Body of pancreas (tissue), 4 donors: Measurements from ENCODE around the gene CCL4L2. TPM values are rescaled to one million over a fixed set of nuclear protein-coding genes. Genes with fewer than 3 reads are reported as not detected.
"Not testable (repeated sequence)": the region's sequence is repeated elsewhere in the genome, so short reads cannot be mapped to it uniquely, and the experiment has no call there.

Source experiments
- ATAC-seq: fragments of 150-250 bp; one replicate; pipeline ENCODE4 v1.9.1; 2016
- DNase-seq, 4 donors: peaks; one replicate each; pipeline ENCODE4 v3.0.0-alpha.2; 2019
- H3K27ac ChIP-seq, 4 donors: fragments of 200-600 bp; sonication (generic); 1 replicate in 3 of 4; 2 replicates in 1 of 4; pipeline versions ENCODE4 v1.5.1 to v1.6.1; 2016 to 2019; ENCODE audit warnings: mild to moderate bottlenecking in 1 of 4, mixed read lengths in 1 of 4, moderate library complexity in 1 of 4
- H3K27me3 ChIP-seq, 2 donors: fragments of 200-600 bp; sonication (generic); one replicate each; pipeline ENCODE4 v1.6.0; 2016; ENCODE audit warnings: mild to moderate bottlenecking in 1 of 2
- H3K36me3 ChIP-seq, 2 donors: fragments of 200-600 bp; sonication (generic); replicated peaks in 1 of 2; 2 replicates each; pipeline ENCODE4 v1.5.1; 2016; ENCODE audit warnings: low read depth in 2 of 2; ENCODE audit not compliant: insufficient read depth in 1 of 2
- H3K4me1 ChIP-seq: fragments of 200-600 bp; sonication (generic); one replicate; pipeline ENCODE4 v1.6.0; 2016
- H3K4me3 ChIP-seq, 2 donors: fragments of 200-600 bp; sonication (generic); 1 replicate in 1 of 2; 2 replicates in 1 of 2; pipeline ENCODE4 v1.5.1; 2016 to 2019
- H3K9me3 ChIP-seq, 3 donors: fragments of 200-600 bp; sonication (generic); 1 replicate in 2 of 3; 2 replicates in 1 of 3; pipeline ENCODE4 v1.5.1; 2016
- POLR2A ChIP-seq, 3 donors: fragments of 450-650 bp; IDR thresholded peaks; one replicate each; pipeline ENCODE4 v1.6.1; 2016; ENCODE audit warnings: antibody characterized with exemption in 3 of 3, mild to moderate bottlenecking in 2 of 3
- WGBS, 2 donors: methylation state at CpG; one replicate each; pipeline ENCODE4 v1.1.5; 2017; 5-methylcytosine and 5-hydroxymethylcytosine counted together
- intact Hi-C: fragments of 100-400 bp; cut with DNase I; formaldehyde crosslinking; loops from one replicate; pipeline ENCODE4 v1.15.1; 2023
- total RNA-seq, 2 donors: library from RNA; depleted of rRNA; stranded (reverse); fragments of >200 nt; gene quantifications; one replicate each; pipeline ENCODE4 v1.1.0, GENCODE V29; 2016
- TF ChIP-seq, protein P1 (sequence below), 7 experiments: fragments of 450-650 bp in 4 of 7; fragments of 200-600 bp in 3 of 7; sonication (generic) in 3 of 7; IDR thresholded peaks; one replicate each; pipeline ENCODE4 v1.5.1; 2016 to 2019; ENCODE audit warnings: antibody characterized with exemption in 7 of 7

Gene CCL4L2
- total RNA-seq, 2 donors from 2014 or later: not detected

DNA sequence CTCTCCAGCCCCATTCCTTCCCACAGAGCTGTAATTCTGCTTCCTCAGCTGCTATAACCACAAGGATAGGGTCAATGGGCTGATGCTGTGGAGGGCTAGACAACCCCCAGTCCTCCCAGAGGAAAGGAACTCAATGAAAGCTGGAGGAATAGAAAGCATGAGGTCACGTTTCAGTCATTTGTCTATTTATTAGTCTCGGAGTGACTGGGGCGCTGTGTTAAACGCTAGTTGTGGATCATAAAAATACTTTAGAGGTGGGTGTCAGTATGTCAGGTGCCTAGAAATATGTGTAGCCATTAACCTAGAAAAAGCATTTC, 13.5 kb upstream of the CCL4L2 start:
- DNase-seq: no peak

DNA sequence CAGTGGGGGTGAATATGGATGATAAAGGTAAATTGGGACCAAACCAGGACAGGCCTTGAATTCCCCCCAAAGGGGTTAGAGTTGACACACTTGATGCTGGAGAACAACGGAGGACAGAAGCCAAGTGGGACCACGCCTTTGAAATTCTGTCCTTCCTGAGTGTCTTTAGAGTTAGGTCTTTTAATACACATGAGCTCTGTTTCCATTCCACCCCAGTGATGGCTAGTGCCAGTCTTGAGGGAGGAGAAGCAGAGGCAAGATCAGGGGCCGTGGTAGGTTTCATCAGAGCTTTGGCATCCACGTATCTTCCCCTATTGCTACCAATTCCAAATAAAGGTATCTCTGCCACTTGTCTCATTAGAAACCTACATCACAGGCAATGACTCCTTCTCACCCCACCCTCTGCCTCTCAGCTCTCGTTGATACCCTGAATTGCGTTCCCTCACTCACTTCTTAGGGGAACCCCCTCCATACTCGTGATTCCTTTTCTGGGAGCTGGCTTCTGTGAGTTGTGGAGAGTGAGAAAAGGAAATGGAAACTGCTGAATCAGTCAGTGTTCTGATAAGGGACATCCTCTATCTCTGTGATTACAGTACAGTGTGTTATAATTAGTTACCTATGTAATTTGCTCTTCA, 11.9 kb upstream of the CCL4L2 start:
- H3K4me1 ChIP-seq: no peaks in the 10 kb centered on the region
- intact Hi-C loops: no loop called here
- WGBS, 2 donors: 54 to 64% methylated on average over 7 of the region's 7 CpGs
- no peak overlapping the region for H3K4me3 ChIP-seq
- DNase-seq: no peak
- no peak overlapping the region for H3K27ac ChIP-seq
- ATAC-seq: no peak
- no peak for TF ChIP-seq POLR2A (IDR thresholded peaks at IDR 0.05)
- TF ChIP-seq, protein P1, sequence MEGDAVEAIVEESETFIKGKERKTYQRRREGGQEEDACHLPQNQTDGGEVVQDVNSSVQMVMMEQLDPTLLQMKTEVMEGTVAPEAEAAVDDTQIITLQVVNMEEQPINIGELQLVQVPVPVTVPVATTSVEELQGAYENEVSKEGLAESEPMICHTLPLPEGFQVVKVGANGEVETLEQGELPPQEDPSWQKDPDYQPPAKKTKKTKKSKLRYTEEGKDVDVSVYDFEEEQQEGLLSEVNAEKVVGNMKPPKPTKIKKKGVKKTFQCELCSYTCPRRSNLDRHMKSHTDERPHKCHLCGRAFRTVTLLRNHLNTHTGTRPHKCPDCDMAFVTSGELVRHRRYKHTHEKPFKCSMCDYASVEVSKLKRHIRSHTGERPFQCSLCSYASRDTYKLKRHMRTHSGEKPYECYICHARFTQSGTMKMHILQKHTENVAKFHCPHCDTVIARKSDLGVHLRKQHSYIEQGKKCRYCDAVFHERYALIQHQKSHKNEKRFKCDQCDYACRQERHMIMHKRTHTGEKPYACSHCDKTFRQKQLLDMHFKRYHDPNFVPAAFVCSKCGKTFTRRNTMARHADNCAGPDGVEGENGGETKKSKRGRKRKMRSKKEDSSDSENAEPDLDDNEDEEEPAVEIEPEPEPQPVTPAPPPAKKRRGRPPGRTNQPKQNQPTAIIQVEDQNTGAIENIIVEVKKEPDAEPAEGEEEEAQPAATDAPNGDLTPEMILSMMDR (IDR thresholded peaks at IDR 0.05): no peak
- H3K9me3 ChIP-seq: no peaks in the 10 kb centered on the region
- no peaks in the 10 kb centered on the region for H3K36me3 ChIP-seq
- no peaks in the 10 kb centered on the region for H3K27me3 ChIP-seq

More for the DNA sequence above, 13.5 kb upstream of the CCL4L2 start:
- Histone ChIP-seq H3K4me3 (no peak overlapping the region), H3K27me3 (no peaks in the 10 kb centered on the region), H3K27ac (no peak overlapping the region), H3K4me1 (no peaks in the 10 kb centered on the region), H3K36me3 (no peaks in the 10 kb centered on the region), H3K9me3 (no peaks in the 10 kb centered on the region)
- intact Hi-C loops: no loop called here
- TF ChIP-seq POLR2A (IDR thresholded peaks at IDR 0.05): no peak
- TF ChIP-seq, protein P1 (IDR thresholded peaks at IDR 0.05): no peak
- 46 to 54% methylated on average over 4 of the region's 4 CpGs for WGBS, 2 donors
- ATAC-seq: no peak

- H3K9me3 ChIP-seq, intact Hi-C loops, H3K27me3 ChIP-seq, DNase-seq, H3K36me3 ChIP-seq, ATAC-seq, H3K4me3 ChIP-seq, H3K27ac ChIP-seq: not testable (repeated sequence)
- H3K4me1 ChIP-seq: peaks cover 15% of the 10 kb centered on the region
- WGBS, 2 donors: 80 to 86% methylated on average over 2 to 4 of the region's 4 CpGs
These were observed 9.8 kb upstream of the CCL4L2 start for GRCh38 chr17:36201102-36201501.

GRCh38 chr17:36201506-36201905, 9.4 kb upstream of the CCL4L2 start:
- H3K27me3 ChIP-seq, intact Hi-C loops, H3K4me3 ChIP-seq, ATAC-seq, DNase-seq, H3K9me3 ChIP-seq, H3K36me3 ChIP-seq, H3K27ac ChIP-seq: not testable (repeated sequence)
- H3K4me1 ChIP-seq: peaks cover 15% of the 10 kb centered on the region
- 75 to 86% methylated on average over 8 of the region's 8 CpGs for WGBS, 2 donors

DNA sequence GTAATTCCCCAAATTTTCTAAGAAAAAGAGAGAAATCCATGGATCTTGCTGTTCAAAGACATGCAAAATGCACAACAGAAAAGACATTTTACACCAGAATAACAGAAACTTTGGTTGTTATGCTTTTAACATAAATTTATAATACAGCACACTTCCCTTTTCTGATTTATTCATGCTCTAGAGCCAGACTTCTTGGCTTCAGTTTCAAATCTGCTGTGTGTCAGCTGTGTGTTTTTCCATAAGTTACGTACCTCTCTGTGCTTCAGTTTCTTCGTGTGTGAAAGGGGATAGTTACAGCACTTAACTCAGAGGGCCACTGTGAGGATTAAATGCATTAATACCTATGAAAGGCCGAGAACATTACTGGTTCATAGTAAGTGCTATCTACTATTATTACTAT, 7.5 kb upstream of the CCL4L2 start:
- H3K36me3 ChIP-seq: no peaks in the 10 kb centered on the region
- no peak overlapping the region for H3K27ac ChIP-seq
- no peak for DNase-seq
- TF ChIP-seq POLR2A (IDR thresholded peaks at IDR 0.05): no peak
- H3K9me3 ChIP-seq: no peaks in the 10 kb centered on the region
- no peak overlapping the region for H3K4me3 ChIP-seq
- peaks cover 15% of the 10 kb centered on the region for H3K4me1 ChIP-seq
- no peak for ATAC-seq
- H3K27me3 ChIP-seq: no peaks in the 10 kb centered on the region
- intact Hi-C loops: no loop called here
- 83 to 89% methylated on average over 3 of the region's 3 CpGs for WGBS, 2 donors

- peaks cover 15% of the 10 kb centered on the region for H3K4me1 ChIP-seq
- 45 to 52% methylated on average over 7 of the region's 7 CpGs for WGBS, 2 donors
- H3K9me3 ChIP-seq: no peaks in the 10 kb centered on the region
- no peaks in the 10 kb centered on the region for H3K36me3 ChIP-seq
- intact Hi-C loops: no loop called here
- no peak overlapping the region for H3K27ac ChIP-seq
- TF ChIP-seq POLR2A (IDR thresholded peaks at IDR 0.05): no peak
- TF ChIP-seq, protein P1 (IDR thresholded peaks at IDR 0.05): no peak
- no peaks in the 10 kb centered on the region for H3K27me3 ChIP-seq
- no peak for ATAC-seq
- H3K4me3 ChIP-seq: no peak overlapping the region
- DNase-seq: no peak
These were observed 6.0 kb upstream of the CCL4L2 start for GRCh38 chr17:36204724-36205500.
